Testis (tissue), 3 donors: ENCODE measurements around the gene PFKP. TPM values are rescaled to one million over a fixed set of nuclear protein-coding genes. Genes with fewer than 3 reads are reported as not detected.

Experiments
- DNase-seq: peaks from one replicate; pipeline ENCODE4 v3.0.0-alpha.2; 2019
- H3K27ac ChIP-seq, 2 donors: fragments of 200-600 bp; sonication (generic); one replicate each; pipeline ENCODE4 v1.5.1; 2019
- H3K27me3 ChIP-seq: fragments of 200-600 bp; sonication (generic); one replicate; pipeline ENCODE4 v1.5.1; 2019
- H3K36me3 ChIP-seq: fragments of 200-600 bp; sonication (generic); one replicate; pipeline ENCODE4 v1.5.1; 2017; ENCODE audit warnings: low read depth; ENCODE audit errors: missing control alignments
- H3K4me1 ChIP-seq: fragments of 200-600 bp; sonication (generic); one replicate; pipeline ENCODE4 v1.5.1; 2019
- H3K4me3 ChIP-seq, 2 donors: fragments of 200-600 bp; sonication (generic); one replicate each; pipeline ENCODE4 v1.5.1; 2017 to 2019
- H3K9me3 ChIP-seq: fragments of 200-600 bp; sonication (generic); one replicate; pipeline ENCODE4 v1.5.1; 2017
- CTCF ChIP-seq, 3 experiments: fragments of 450-650 bp in 2 of 3; fragments of 200-600 bp in 1 of 3; sonication (generic) in 1 of 3; IDR thresholded peaks; one replicate each; pipeline ENCODE4 v1.5.1; 2016 to 2019; ENCODE audit warnings: antibody characterized with exemption in 3 of 3, mild to moderate bottlenecking in 2 of 3, moderate library complexity in 1 of 3
- POLR2A ChIP-seq: fragments of 450-650 bp; IDR thresholded peaks from one replicate; pipeline ENCODE4 v1.6.1; 2017; ENCODE audit warnings: antibody characterized with exemption, mild to moderate bottlenecking, moderate library complexity
- WGBS, 2 donors: methylation state at CpG; one replicate each; pipeline ENCODE4 v1.1.5; 2018; 5-methylcytosine and 5-hydroxymethylcytosine counted together
- intact Hi-C: fragments of 100-400 bp; cut with DNase I; formaldehyde crosslinking; loops from one replicate; pipeline ENCODE4 v1.15.1; 2023; ENCODE audit warnings: low total_unique reads
- polyA plus RNA-seq: library from polyadenylated mRNA; stranded (reverse); fragments of 350-450 nt; fragmentation: Illumina TruSeq; extraction: RNeasy Lipid Tissue Mini Kit (QIAGEN cat#74804); gene quantifications from one replicate; pipeline ENCODE4 v1.2.3, GENCODE V29; 2014; ENCODE audit warnings: low read depth, low replicate concordance; ENCODE audit not compliant: insufficient read depth
- total RNA-seq, 2 donors: library from RNA; depleted of rRNA; stranded (reverse); fragments of >200 nt; gene quantifications; one replicate each; pipeline ENCODE4 v1.2.3, GENCODE V29; 2016

Gene PFKP
- total and polyA plus RNA-seq, 3 donors from 2014 or later = 134 to 447 (median 186) TPM

DNA sequence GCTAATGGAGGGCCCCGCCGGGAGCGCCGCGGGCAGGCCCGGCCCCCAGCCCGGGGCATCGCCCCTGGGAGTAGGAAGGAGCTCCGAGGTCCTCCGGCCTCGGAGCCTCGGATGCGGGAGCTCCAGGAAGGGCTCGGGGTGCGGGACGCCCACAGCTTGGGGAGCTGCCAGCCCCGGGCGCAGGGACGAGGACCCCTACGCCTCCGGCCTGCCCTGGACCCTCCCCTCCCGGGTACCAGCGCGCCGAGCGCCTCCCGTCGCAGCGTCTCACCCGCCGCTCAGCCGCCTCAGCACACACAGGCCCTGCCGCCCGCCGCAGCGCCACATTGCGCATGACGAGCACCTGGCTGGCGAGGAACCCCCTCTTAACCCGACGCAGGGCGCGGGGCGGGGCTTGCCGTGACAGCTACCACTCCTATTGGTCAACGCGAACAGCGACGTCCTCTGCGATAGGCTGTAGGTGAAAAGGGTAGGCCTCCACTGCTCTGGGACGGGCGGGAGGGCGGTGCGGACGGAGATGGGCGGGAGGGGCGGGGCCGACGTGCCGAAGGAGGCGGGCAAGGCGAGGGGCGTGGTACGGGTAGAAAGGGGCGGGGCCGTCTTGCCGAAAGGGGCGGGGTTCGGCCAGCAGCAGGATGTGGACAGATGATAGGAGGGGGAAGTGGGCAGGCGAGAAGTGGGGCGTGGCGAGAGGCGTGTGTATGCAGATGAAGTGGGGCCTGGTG, 105.3 kb downstream of the PFKP start, which contains the start of gene PITRM1:
PITRM1 (minus strand) TSS at position 337 of the 725 bp plus-strand sequence; CDS start at position 327, 10 bp downstream.
- H3K4me3 ChIP-seq = peak within 1 kb of the TSS; percentile 84 to 90
- peak in 1 of 3 experiments; percentile 1 for TF ChIP-seq CTCF (IDR thresholded peaks at IDR 0.05)
- peak; percentile 93 for TF ChIP-seq POLR2A
- H3K36me3 ChIP-seq = no peaks in the 10 kb centered on the region
- DNase-seq = peak; percentile 99
- intact Hi-C loops = no loop called here
- H3K27ac ChIP-seq = peak within 1 kb of the TSS; percentile 55 to 81
- 1% methylated on average over 33 to 40 of the region's 73 CpGs for WGBS, 2 donors
- no peaks in the 10 kb centered on the region for H3K9me3 ChIP-seq
- peaks cover 22% of the 10 kb centered on the region for H3K4me1 ChIP-seq
- H3K27me3 ChIP-seq = no peaks in the 10 kb centered on the region

DNA sequence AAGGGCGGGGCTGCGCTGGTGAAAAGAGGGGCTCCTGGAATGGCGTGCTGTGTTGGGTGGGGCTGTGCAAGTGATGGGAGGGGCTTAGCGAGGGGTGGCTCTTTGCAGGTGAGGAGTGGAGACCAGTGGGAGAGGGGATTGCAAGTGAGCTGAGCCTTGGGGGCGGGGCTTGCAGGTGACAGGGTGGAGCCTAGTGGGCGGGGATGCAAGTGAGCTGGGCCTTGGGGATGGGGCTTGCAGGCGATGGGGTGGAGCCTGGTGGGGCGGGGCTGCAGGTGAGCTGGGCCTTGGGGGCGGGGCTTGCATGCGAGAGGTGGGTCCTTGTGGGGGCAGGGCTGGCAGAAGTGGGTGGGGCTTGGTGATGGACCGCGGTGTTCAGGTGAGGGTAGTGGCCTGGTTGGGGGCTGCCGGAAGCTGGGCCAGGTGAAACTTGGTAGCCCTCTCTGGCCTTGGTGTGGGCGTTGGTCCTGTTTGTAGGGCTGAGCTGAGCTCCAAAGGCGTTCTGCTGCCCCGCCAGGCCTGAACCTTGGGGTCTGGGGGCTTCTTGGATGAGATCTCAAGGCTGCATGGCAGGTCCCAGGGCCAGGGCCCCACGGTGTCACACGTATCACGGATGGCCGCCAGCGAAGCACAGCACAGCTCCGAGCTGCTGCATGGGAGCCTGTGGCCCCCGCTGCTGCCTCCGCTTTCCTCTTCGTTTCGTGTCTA, 106.0 kb downstream of the PFKP start:
- Histone ChIP-seq H3K36me3 (no peaks in the 10 kb centered on the region), H3K9me3 (no peaks in the 10 kb centered on the region), H3K4me3 (peak overlapping the region; percentile 84 to 90), H3K4me1 (peaks cover 22% of the 10 kb centered on the region), H3K27ac (no peak overlapping the region), H3K27me3 (no peaks in the 10 kb centered on the region)
- DNase-seq = peak; percentile 88
- intact Hi-C loops = no loop called here
- no peak for TF ChIP-seq CTCF (IDR thresholded peaks at IDR 0.05)
- no peak for TF ChIP-seq POLR2A
- WGBS, 2 donors = 35 to 37% methylated on average over 17 to 26 of the region's 26 CpGs

DNA sequence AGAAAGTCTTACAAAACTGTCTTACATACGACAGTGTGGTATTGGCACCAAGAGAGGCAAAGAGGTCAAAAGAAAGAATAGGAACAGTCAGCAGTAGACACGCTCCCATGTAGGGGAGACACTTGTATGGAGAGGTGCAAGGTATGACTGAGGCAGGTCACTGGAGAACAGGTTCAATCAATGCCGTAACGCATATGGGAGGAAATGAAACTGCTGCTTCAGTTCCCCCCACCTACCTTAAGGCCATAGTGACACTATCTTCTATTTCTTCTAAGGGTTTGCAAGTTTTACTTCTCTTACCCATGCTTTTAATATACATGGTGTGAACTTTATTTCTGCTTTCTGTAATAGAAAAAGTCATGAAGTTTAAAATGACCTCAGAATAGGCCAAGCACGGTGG, 110.7 kb downstream of the PFKP start:
- 92 to 93% methylated on average over 5 of the region's 5 CpGs for WGBS, 2 donors
- Histone ChIP-seq H3K9me3 (no peaks in the 10 kb centered on the region), H3K4me3 (no peak overlapping the region), H3K27ac (no peak overlapping the region), H3K4me1 (no peaks in the 10 kb centered on the region), H3K36me3 (no peaks in the 10 kb centered on the region), H3K27me3 (no peaks in the 10 kb centered on the region)
- intact Hi-C loops = no loop called here
- no peak for TF ChIP-seq CTCF (IDR thresholded peaks at IDR 0.05)
- TF ChIP-seq POLR2A = no peak
- DNase-seq = no peak

GRCh38 chr10:3179174-3179573, 111.8 kb downstream of the PFKP start:
- H3K4me3 ChIP-seq = no peak overlapping the region
- no peaks in the 10 kb centered on the region for H3K27me3 ChIP-seq
- WGBS, 2 donors = 72 to 75% methylated on average over 5 of the region's 5 CpGs
- TF ChIP-seq CTCF (IDR thresholded peaks at IDR 0.05) = no peak
- no peak for TF ChIP-seq POLR2A
- intact Hi-C loops = no loop called here
- H3K9me3 ChIP-seq = no peaks in the 10 kb centered on the region
- H3K27ac ChIP-seq = no peak overlapping the region
- DNase-seq = no peak
- no peaks in the 10 kb centered on the region for H3K36me3 ChIP-seq
- H3K4me1 ChIP-seq = no peaks in the 10 kb centered on the region
